UCSD-AML1 (cell line): ENCODE measurements around the gene AGMO.

Experiments used
- DNase-seq: peaks from one replicate; lab custom pipeline; 2025; ENCODE audit not compliant: unreplicated experiment; lab: John Stamatoyannopoulos, UW

The AGMO gene

DNA sequence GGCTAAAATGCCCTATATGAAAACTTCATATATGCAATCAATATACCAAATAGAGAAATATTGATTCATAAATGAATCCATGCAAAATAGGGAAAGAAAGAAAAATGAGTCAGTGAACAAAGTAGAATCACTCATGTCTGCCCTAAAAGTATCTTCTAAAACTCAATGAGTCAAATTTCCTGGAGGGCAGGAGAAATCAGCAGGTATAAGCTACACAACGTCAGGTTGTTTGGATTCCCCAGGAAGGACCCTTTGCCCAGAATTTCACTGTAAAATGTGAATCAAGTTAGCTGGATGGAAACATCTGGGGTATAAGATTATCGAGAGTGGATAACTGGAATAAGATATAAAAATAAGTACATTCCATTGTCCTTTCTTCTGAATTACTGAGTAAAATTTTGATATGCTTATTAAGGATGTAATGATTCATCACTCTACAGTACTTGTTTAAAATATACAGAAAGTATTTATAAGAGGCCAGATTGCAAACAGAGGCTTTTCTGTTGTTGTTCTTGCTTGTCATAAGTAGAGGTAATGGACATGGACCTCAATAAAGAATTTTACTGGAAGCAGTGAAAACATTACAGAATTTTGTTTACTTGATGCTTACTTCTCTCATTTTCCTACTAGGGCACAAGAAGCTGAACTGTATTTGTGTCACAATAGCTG lies 99.0 kb downstream of the AGMO start:
- no peak for DNase-seq

DNA sequence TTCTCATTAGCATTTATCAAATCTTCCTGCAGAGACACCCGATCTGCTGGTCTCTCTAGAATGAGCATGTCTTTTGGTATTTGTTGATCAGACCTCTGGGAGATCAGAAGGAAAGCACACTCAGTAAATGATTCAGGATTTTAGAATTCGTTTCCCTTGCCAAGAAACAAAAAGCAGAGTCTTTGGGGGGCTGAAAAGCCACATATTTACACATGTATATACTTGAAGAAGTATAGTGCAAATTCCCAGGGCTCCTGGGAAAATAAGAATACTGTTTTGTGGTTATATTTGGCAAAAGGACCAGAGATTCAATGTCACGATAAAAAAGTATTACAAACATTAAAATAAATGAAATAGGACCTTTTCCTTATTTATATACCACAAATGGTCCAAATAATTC lies 100.2 kb downstream of the AGMO start:
- no peak for DNase-seq

DNA sequence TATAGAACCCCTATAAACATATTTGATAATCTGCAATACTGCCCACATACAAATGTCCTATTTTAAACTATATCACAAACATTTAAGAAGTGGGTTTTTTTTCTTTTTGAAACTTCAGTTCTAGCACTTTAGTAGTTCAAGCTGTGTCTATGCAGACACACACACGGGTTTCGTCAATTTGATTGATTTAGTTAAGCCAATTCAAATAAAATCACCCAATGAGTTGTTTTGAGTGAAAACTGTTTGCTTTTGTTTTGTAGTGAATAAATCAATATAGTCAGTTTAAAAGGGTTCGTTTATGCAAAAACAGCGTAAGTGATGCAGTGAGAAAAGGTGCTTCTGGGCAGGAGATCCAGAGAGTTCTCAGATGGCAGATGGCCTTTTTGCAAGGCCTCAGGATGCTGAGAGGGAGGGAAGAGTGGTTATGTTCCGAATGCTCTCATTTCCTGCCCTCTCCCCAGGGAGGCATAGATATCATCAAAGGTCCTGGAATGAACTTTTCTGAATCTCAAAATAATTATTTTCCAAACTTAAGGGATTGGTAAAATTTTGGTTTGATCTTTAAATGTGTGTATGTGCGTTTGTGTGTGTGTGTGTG lies 102.7 kb downstream of the AGMO start:
- DNase-seq: no peak

DNA sequence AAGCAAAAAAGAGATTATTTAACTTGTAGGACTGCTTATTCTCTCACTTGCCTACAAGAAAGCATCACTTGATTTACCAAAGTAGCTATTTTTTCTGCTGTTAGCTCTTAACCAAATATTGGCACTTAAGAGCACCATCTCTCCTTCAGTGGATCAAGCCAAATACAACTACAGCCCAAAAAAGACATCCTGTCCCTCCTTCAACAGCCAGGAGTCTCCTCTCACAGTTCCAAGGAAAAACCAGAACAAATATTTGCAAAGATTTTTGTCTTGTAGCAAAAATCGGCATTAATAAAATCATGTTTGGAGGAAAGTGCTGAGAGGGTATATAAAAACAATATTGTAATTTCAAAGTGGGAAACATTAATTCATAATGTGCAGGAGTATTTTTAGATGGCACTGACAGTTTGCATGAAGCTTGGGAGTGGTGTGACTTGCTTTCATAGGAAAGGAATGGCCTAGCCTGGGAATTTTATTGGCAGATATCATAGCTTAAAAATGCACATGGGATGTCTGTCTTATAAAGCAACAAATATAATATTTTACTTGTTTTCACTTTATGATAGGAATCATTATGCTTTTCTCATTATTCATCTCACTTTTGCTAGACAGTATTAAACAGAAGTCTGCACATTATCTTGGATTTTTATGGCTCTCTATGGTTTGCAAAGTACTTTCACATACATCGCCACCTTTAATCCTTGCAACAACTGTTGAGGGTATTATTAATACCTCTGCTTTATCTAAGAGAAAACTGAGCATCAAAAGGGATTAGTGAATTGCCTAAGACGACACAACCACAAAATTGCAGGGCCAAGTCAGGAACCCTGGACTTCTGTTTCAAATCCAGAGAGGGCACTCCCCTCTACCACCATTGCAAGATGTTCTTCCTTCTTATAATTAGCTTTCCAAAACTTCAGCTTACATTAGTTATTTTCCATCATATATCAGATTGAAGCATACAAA lies 103.5 kb downstream of the AGMO start:
- no peak for DNase-seq

DNA sequence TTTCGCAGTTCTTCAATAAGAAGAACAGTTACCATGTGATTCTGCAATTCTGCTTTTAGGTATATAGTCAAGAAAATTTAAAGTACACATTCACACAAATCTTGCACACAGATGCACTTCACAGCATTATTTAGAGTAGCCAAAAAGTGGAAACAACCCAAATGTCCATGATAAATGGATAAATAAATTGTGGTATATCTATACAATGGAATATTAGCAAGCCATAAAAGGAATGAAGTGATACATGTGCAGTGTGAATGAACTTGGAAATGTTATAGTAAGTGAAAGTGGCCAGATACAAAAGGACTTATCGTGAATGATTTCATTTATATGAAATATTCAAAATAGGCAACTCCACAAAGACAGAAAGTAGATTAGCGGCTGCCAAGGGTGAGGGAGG lies 109.1 kb downstream of the AGMO start:
- DNase-seq: no peak

DNA sequence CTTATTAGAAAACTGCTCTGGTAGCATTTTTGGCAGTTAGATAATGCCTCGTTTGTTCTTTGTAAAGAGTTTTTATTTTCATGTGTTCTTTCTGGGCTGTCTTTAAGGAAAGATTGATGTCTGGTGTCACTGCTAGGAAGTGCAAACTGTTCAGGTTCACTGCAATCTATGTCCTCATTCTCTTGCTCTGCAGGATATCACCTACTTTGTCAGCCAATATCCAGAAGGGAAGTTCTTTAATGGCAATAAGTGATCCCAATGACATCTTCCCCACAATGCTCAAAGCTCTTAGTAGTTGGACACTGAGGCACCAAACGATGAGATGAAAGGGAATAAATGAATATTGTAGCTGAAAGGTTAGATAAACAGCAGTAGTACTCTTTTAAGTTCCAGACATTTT lies 115.1 kb downstream of the AGMO start:
- no peak for DNase-seq

DNA sequence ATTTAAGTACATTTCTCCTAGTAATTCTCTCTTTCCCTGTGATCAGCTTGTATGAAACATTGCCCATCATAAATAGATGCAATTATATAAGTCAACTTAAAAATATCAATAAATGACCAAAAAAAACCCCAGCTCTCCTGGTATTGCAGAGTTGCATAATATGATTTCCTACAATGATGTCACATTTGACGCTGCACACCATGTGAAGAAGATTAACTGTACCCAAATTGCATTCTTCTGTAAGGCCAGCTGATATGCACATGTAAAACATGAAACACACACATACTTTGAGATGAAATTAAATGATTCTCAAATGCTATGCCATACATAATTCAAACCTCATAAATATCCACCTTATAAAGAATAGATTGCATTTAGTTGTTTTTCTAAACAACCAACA lies 115.5 kb downstream of the AGMO start:
- DNase-seq: no peak

DNA sequence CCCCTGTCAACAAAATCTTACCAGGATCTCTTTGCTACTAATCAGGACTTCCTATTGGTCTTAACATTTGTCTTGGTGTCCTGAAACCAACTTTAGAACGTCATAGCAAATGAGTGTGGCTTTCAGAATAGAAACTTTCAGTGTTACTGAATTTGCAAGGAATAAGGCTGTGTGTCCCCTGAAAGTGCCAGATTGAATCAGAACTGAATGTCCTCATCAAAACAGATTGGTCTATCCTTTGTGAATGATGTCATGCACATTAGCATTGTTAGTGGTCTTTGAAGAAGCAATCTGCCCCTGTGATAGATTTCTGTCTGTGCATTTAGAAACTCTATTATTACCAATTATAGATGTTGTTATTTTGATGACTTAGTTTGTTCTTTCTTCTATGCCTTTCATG lies 119.9 kb downstream of the AGMO start:
- no peak for DNase-seq

DNA sequence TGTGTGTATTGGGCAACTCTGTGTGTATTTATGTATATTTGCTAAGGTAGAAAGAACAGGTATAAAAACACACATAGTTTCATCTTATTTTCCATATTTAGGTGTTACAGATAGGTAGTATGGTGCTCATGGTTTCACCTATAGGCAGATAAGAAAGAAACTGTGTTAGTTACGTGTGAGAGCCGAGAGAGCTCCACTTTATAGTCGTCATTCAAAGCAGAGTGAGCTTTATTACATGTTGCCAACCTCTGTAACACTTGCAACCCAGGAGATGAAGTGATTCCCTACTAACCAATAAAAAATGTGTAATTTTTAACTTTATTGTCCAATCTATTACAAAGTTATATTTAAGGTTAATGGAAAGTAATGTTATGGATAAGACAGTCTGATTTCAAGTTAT lies 121.3 kb downstream of the AGMO start:
- DNase-seq: no peak

DNA sequence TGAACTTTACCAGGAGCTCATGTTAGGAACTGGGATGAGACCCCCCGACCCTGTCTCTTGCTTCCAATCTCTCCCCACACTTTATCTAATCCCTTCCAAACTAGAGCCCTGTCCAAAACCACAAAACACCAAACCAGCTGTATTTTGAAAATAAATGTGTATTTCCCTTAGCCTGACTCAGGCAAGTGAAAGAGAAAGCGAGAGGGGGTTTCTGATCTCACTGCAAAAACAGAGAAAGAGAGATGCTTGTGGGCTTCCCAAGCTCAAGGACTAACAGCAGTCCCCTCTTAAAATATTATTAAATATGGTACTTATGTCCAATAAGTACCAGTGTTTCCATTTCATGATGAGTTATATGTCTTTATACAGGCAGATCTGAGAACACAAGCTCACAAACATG lies 122.0 kb downstream of the AGMO start:
- no peak for DNase-seq

DNA sequence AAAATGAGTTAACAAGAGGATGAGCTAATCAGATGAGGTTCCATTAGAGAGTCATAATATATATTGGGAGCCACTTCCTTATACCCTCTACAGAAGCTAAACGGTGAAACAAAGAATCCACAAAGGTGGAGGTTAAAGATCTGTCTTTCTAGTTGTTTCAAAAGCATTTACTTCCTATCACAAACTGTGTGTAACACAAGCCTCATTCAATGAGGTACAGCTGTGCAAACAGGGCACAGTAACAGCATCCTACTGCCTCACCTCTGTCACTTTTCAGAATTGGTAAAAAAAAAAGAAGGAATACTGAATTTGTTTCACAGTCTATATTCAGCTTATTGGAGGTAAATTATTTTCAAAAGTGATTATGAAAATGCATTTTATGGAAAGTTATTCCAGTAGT lies 128.7 kb downstream of the AGMO start:
- no peak for DNase-seq

DNA sequence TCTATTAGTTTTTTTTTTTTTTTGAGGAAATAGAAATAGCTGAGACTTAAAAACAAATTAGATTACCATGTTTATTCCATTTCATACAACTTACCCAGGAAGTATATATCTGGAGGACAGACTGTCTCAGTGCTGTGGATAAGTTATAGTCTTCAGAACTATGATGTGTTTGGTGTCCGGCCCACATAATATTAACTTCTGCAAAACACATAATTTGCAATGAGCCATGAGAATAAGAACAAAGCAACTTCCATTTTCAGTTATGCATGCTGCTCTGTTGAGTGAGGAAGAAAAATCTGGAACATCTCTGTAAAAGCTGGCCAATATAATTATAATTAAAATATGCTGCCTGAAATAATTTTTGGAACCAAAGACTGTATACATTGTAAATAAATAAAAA lies 130.9 kb downstream of the AGMO start:
- DNase-seq: no peak

DNA sequence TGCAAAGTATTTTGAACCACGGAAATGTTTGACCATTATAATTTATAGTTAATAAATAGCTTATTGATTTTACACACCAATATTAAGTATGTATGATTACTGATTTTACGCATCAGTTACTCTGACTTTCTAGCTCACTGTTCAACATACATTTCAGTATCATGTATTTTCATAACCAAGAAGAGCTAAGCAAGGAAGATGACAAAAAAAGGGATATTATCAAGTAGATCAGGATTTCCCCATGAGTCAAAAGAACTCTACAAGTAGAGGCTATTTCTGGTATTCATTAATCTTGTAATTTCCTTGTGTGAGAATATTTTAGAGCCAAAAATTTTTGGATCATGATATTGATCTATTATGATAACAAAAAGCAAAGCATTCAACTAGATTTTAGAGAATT lies 131.6 kb downstream of the AGMO start:
- DNase-seq: no peak

DNA sequence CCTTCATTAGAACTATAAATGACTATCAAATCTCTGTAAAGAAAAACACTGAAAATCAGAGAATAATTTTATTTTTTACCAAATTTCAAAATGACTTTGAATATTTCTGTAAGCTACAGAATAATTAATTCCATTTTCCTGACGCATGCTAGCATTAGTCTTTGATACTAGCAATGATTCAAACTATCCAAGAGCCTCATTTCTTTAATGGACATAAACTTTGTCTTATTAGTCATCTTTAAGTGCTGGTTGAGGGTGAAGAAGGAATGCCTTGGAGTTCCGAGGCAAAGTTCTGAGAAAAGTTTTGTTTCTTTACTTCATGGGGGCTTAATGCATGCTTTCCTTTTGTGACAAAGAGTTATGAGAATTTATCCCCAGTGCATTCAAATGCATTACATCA lies 137.3 kb downstream of the AGMO start:
- no peak for DNase-seq

DNA sequence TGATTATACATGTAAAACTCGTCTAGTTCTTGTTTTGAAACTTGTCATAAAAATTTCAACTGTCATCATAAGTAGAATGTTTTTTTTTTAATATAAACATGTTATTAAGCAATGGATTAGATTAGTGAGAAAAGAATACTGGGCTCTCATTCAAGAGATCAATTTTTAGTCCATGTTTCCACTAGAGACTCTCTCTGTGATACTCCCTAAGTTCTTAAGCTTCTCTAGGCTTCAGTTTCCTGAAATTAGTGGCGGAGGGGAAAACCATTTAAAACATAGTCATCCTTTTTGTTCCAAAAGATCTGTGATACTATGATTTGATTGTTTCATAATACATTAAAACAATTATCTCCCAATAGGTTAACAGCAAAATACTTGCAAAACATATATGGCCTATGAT lies 142.2 kb downstream of the AGMO start:
- DNase-seq: no peak

DNA sequence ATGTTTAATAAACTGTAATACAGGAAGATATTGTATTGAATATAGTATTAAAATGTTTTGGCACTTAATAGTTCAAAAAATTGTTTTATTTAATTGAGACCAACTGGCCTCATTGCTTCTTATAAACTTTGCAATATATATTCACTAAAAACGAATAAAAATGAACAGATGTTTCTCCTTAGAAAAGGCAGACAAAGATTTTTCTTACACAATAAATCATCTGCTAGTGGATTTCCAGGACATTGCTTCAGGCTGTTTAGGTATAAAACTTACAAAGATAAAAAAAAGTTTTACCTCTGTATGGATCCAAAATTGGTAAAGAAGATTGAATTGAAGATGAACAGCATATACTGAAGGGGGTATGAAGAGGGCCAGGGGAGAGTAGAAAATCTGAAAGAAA lies 143.6 kb downstream of the AGMO start:
- no peak for DNase-seq

DNA sequence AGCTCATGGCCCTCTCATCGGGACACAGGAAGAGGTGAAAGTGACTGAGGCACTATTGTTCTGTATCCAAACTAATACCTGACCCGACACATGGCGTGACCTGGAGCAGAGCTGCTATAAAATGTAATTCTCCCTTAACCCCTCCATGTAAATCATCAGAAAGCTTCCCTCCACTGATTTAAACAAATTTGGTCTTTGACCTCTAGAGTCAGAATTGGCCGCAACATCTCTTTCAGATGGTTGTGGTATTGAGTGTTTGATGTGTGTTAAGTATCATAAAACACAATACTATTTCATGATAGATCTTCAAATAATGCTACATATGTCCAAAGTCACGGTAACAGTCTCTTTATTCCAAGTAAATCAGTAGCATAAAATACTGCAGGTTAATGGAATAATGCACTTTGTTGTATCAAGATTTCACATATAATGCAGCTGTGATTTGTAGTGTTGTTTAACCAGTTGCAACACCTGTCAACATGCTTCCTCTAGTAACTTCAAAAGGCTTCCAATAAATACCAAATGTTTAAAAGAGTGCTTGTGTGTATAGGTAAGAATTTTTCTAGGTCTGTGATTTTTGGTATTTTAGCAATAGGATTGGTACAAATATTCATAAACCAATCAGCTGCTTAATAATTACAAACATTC lies 144.3 kb downstream of the AGMO start:
- DNase-seq: no peak

DNA sequence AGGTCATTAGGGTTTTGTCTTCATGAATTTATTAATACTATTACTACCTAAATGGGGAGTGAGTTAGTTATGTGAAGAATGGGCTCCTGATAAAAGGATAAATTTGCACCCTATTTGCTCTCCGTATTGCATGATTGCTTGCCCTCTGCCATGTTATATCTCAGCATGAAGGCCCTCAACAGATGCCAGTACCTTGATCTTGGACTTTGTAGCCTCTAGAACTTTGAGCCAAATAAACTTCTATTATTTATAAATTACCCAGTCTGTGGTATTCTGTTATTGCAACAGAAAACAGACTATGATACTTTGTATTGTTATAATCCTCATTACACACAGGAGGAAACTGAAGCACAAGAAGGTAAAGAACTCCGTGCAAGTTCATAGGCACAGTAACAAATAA lies 150.8 kb downstream of the AGMO start:
- no peak for DNase-seq

DNA sequence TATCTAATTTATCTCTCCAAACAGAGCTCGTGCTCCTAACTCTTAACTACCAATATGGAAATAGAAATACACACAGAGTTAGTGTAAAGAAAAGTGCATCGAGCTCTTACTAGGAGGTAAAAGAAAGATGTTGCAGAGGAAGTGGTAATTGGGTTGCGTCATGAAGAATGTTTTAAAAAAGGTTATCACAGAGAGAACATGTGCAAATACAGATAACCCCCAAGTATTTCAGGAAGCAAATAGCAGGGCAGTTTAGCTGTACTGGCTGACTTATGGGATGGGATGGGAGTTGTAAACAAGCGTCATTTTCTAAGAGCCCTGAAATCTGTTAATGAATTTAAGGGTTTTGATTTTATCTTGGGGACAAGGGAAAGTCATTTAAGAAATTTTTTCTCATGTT lies 153.9 kb downstream of the AGMO start:
- no peak for DNase-seq

DNA sequence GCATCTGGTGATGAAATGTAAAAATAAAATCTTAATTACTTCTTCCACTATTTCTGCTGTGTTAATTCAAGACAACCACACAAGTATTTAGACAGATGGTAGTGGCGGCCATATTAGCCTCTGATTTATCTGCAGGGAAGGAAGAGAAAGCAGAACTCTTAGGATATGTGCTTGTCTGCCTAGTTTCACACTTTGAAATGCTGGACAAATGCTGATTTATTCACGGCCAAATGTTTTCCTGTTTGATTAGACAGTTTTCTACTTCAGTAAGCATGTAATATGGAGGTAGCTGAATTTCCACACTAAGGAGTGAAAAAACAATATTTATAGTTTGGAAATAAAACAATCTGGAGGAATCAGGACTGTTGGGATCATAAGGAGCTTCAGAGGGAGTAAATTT lies 158.1 kb downstream of the AGMO start:
- no peak for DNase-seq

DNA sequence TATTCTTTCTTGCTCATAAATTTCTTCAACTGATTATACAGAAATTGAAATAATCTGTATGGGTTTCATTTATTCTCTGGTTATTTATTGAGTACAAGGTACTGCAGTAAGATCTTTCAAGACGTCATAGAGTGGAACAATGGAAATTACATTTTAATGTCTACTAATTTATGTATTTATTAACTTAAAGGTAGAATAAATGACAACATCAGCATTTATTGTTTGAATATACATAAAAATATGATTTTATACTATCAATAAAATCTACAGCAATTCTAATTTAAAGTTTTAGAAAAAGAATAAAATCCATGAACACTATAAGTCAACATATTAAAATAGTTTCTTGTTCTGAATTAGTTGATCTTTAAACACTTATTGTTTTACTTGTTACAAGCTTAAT lies 158.5 kb downstream of the AGMO start:
- DNase-seq: no peak
